ENCODE measurements around the gene C20orf96.

The C20orf96 gene

DNA sequence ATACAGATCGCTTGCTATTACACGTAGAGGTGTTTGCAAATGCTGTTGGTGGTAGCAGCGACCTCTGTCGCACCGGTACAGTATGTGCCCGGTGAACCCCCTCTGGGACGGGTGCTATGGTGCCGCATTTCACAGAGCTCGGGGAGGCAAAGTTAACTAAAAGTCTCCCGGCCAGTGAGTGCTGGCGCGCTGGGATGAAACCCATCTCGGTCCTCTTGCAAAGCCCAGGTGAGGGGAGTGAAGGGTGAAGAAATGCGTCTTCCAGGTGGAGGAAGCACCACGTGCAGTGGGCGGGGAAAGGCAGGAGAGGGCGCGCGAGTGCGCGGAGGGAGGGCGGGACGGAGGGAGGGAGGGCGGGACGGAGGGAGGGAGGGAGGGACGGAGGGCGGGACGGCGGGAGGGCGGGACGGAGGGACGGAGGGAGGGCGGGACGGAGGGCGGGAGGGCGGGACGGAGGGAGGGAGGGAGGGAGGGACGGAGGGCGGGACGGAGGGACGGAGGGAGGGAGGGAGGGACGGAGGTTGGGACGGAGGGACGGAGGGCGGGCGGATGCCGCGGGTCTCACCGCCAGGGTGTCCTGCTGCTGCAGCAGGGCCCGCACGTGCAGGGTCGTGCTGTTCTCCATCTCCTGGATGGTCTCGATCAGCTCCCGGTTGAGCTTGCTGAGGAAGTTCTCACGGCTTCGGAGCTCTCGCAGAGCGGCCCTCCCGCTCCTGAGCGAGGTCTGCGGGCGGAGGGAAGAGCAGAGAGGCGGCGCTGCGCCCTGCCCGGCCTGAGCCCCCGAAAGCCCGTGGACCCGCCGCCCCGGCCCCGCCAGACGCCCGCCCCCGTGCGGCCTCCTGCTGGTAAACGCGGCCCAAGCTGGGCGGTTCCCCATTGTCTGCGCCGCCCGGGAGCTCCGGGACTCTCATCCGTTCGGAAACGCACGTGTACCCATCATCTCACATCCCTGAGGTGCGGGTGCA is 11.7 kb downstream of the C20orf96 start:
- TF ChIP-seq CTCF (IDR thresholded peaks at IDR 0.05; ENCODE audit: borderline replicate concordance, control extremely low read depth, extremely low read depth, insufficient read depth, missing control alignments) = no peak
- in situ Hi-C loops (cut with MboI; ENCODE audit: low sequenced_read_pairs, unreplicated experiment) = no loop called here
- no peak for DNase-seq (ENCODE audit: low spot score)

- no peak for DNase-seq (ENCODE audit: low spot score)
- TF ChIP-seq CTCF (IDR thresholded peaks at IDR 0.05; ENCODE audit: borderline replicate concordance, control extremely low read depth, extremely low read depth, insufficient read depth, missing control alignments) = no peak
- in situ Hi-C loops (cut with MboI; ENCODE audit: low sequenced_read_pairs, unreplicated experiment) = no loop called here
These were observed 12.4 kb downstream of the C20orf96 start for GRCh38 chr20:278181-278580.

DNA sequence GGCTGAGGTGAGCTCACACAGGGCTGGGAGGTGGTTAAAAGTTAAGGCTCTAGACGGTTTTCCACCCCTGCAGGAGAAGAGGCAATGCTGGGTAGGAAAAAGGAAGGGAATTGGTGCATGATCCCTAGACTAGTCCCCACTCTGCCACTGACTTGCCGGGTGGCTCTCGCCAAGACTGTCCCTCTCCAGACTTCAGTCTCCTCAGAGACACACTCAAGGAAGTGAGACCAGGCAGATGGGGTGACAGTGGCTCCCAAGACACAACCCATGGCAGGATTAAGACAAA is 13.1 kb downstream of the C20orf96 start:
- DNase-seq (ENCODE audit: low spot score) = no peak

DNA sequence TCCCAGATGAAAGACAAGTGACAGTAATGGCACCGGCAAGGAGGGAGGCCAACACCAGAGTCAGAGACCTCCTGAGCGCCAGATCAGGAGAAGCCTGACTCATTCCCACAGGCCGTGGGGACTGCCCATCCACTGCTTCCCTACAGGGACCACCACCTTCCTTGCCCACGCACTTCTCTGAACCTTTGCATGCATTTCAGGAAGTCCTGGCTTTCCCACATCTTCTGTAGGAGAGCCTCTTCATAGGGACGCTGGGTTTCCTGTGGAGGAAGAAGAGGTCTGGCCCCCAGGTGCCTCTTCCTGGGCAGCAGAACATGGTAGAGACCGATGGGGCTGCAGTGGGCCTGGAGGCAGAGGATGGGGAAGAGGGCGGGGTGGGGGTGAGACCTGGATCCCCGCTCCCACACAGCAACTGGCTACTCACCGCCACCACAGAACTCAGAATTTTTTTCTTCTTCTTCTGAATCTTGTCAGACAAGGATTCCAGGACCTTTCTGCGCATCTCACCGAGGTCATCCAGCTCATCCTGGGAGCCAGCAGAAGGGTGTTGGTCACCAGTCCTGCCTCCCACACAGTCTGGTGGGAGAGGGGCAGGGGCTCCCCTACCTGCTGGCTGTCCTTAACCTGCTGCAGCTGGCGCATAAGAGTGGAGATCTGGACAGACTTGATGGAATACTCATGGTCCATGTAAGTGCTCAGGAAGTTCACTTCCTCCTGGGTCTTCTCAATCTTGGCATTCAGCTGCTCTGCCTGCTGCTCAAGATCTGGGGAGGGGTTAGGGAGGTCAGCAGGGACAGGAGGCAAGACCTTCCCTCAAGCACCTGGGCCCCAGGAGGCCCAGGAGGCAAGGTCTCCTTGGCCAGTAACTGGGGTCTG is 13.7 kb downstream of the C20orf96 start:
- in situ Hi-C loops (cut with MboI; ENCODE audit: low sequenced_read_pairs, unreplicated experiment) = no loop called here
- TF ChIP-seq CTCF (IDR thresholded peaks at IDR 0.05; ENCODE audit: borderline replicate concordance, control extremely low read depth, extremely low read depth, insufficient read depth, missing control alignments) = no peak
- DNase-seq (ENCODE audit: low spot score) = no peak

More for the DNA sequence above, 13.1 kb downstream of the C20orf96 start:
- in situ Hi-C loops (cut with MboI; ENCODE audit: low sequenced_read_pairs, unreplicated experiment) = no loop called here
- no peak for TF ChIP-seq CTCF (IDR thresholded peaks at IDR 0.05; ENCODE audit: borderline replicate concordance, control extremely low read depth, extremely low read depth, insufficient read depth, missing control alignments)

DNA sequence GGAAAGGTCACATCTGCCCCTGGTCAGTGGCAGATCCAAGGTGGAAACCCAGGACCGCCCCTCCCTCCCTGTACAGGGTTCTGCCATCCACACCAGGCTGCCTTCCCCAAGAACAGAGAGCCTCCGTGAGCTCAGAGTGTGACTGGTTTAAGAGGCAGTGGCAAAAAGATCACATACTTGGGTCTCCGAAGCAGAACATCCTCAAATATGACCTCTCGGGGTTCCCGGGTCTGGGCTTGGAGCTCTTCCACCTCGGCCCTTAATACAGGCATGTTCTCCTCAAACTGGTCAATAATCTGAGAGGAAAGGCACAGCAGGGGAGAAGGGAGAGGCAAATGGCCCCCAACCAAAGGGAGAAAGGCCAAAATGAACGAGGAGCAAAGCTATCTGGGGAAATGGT is 14.8 kb downstream of the C20orf96 start:
- no peak for DNase-seq (ENCODE audit: low spot score)
- in situ Hi-C loops (cut with MboI; ENCODE audit: low sequenced_read_pairs, unreplicated experiment) = no loop called here
- TF ChIP-seq CTCF (IDR thresholded peaks at IDR 0.05; ENCODE audit: borderline replicate concordance, control extremely low read depth, extremely low read depth, insufficient read depth, missing control alignments) = no peak

DNA sequence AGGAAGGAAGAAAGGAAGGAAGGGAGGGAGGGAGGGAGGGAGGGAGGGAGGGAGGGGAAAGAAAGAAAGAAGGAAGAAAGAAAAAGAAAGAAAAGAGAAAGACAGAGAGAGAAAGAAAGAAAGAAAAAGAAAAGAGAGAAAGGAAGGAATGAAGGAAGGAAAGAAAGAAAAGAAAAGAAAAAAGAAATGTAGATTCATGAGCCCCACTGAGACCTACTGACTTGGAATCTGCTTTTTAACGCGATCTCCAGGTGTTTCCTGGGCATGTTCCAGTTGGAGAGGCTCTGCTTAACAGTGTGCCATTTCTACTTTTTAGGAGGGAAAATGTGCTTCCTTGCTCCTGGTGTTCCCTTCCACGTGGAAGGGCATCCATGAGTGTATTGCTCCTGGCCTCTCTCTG is 16.7 kb downstream of the C20orf96 start:
- TF ChIP-seq CTCF (IDR thresholded peaks at IDR 0.05; ENCODE audit: borderline replicate concordance, control extremely low read depth, extremely low read depth, insufficient read depth, missing control alignments) = no peak
- in situ Hi-C loops (cut with MboI; ENCODE audit: low sequenced_read_pairs, unreplicated experiment) = no loop called here
- DNase-seq (ENCODE audit: low spot score) = no peak

Measured in GM13976 (cell line).